GM12892 (cell line): ENCODE data around the gene BSND. TPM values are rescaled to one million over a fixed set of nuclear protein-coding genes. Genes with fewer than 3 reads are reported as not detected.
"Not testable (repeated sequence)": the region's sequence is repeated elsewhere in the genome, so short reads cannot be mapped to it uniquely, and the experiment has no call there.

Experiments used
- DNase-seq: peaks from one replicate; pipeline ENCODE4 v3.0.0; 2011; ENCODE audit not compliant: insufficient read length
- FAIRE-seq: peaks from 2 replicates; lab custom pipeline; 2011; peaks lifted over from hg19 to GRCh38; lab: Jason Lieb, UNC
- POLR2A ChIP-seq: IDR thresholded peaks from 2 replicates; pipeline ENCODE4 v1.6.1; 2011; ENCODE audit warnings: low read depth, low read length, control low read depth
- POLR2AphosphoS5 ChIP-seq: IDR thresholded peaks from 2 replicates; pipeline ENCODE4 v1.6.1; 2011; ENCODE audit warnings: low read depth, low read length, control low read depth
- TAF1 ChIP-seq: IDR thresholded peaks from 2 replicates; pipeline ENCODE4 v1.6.1; 2011; ENCODE audit warnings: low read depth, mild to moderate bottlenecking, control low read depth, low read length, borderline replicate concordance
- polyA plus RNA-seq: library from polyadenylated mRNA; unstranded; fragments of >200 nt; gene quantifications from one replicate; pipeline ENCODE4 v1.2.1, GENCODE V29; 2012; ENCODE audit warnings: missing spikeins, inconsistent platforms; ENCODE audit not compliant: missing spikeins

The BSND gene
- not detected for polyA plus RNA-seq

- no peak for TF ChIP-seq POLR2A
- no peak for TF ChIP-seq POLR2AphosphoS5
- TF ChIP-seq TAF1 = no peak
- DNase-seq = peak; percentile 42
- peak; percentile 70 for FAIRE-seq
These were observed at the start of gene BSND for GRCh38 chr1:54998677-54999076. TSS of gene BSND (plus strand) at chr1:54998933. CDS start at chr1:54999187, 254 bp downstream.

- FAIRE-seq (no peak), DNase-seq (no peak)
- TF ChIP-seq POLR2AphosphoS5 = no peak
These were observed 49.7 kb upstream of the BSND start for GRCh38 chr1:54949053-54949452.

GRCh38 chr1:54950006-54950368 lies 48.7 kb upstream of the BSND start:
- DNase-seq (no peak), FAIRE-seq (no peak)
- no peak for TF ChIP-seq POLR2AphosphoS5
- no peak for TF ChIP-seq POLR2A
- no peak for TF ChIP-seq TAF1

GRCh38 chr1:54950369-54951163 lies 48.2 kb upstream of the BSND start:
- peak; percentile 83 for FAIRE-seq
- TF ChIP-seq TAF1 (no peak), POLR2AphosphoS5 (no peak), POLR2A (no peak)
- DNase-seq = no peak

- TF ChIP-seq POLR2A (no peak), POLR2AphosphoS5 (no peak), TAF1 (no peak)
- FAIRE-seq = no peak
These were observed 46.9 kb upstream of the BSND start for GRCh38 chr1:54951810-54952226.

GRCh38 chr1:54952950-54953718 lies 45.6 kb upstream of the BSND start:
- no peak for FAIRE-seq
- TF ChIP-seq POLR2AphosphoS5 (no peak), TAF1 (no peak), POLR2A (no peak)
- no peak for DNase-seq

More at GRCh38 chr1:54951810-54952226, 46.9 kb upstream of the BSND start:
- no peak for DNase-seq

GRCh38 chr1:54953846-54954245 lies 44.9 kb upstream of the BSND start:
- TF ChIP-seq POLR2AphosphoS5 = no peak
- TF ChIP-seq TAF1 = no peak
- TF ChIP-seq POLR2A = no peak
- DNase-seq (no peak), FAIRE-seq (no peak)

GRCh38 chr1:54955359-54955758 lies 43.4 kb upstream of the BSND start:
- FAIRE-seq = no peak
- no peak for DNase-seq
- TF ChIP-seq TAF1 (no peak), POLR2A (no peak), POLR2AphosphoS5 (no peak)

GRCh38 chr1:54956726-54957125 lies 42.0 kb upstream of the BSND start:
- FAIRE-seq (no peak), DNase-seq (no peak)
- TF ChIP-seq TAF1 (no peak), POLR2AphosphoS5 (no peak), POLR2A (no peak)

GRCh38 chr1:54959241-54959640 lies 39.5 kb upstream of the BSND start:
- FAIRE-seq = no peak
- no peak for DNase-seq
- no peak for TF ChIP-seq POLR2A
- no peak for TF ChIP-seq POLR2AphosphoS5
- no peak for TF ChIP-seq TAF1

- DNase-seq = no peak
- FAIRE-seq = no peak
- TF ChIP-seq TAF1 = no peak
- no peak for TF ChIP-seq POLR2AphosphoS5
- TF ChIP-seq POLR2A = no peak
These were observed 35.9 kb upstream of the BSND start for GRCh38 chr1:54962612-54963395.

GRCh38 chr1:54963829-54964228 lies 34.9 kb upstream of the BSND start:
- DNase-seq, FAIRE-seq: not testable (repeated sequence)
